AG10803 (cell line): ENCODE measurements around the gene NR4A3.

Source experiments
- DNase-seq: peaks from one replicate; pipeline ENCODE4 v3.0.0; 2010; ENCODE audit warnings: low read depth
- H3K4me3 ChIP-seq: 2 replicates; pipeline ENCODE4 v1.5.1; 2011; ENCODE audit warnings: mild to moderate bottlenecking, low read length, control low read depth
- TF ChIP-seq, protein P1 (sequence below): conservative IDR thresholded peaks from 2 replicates; pipeline ENCODE4 v1.5.1; 2011; ENCODE audit warnings: mild to moderate bottlenecking, low read length, control low read depth, inconsistent platforms

NR4A3 gene

DNA sequence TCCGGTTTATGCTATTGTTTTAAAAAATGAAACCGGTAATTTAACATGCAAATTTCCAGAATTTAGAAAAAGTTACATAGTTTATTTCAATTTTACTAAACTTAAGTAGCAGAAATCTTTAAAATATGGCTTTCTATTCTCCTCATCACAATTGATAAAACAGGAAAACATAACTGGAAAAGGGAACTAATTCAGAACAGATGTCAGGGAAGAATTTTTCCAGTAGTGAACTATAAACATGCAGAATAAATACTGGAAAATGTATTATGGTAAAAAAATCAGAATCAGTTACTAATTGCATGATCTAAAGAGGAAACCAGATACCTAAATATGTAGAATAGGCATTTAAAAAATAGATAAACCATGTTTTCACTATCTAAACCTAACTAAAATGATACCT, 7.3 kb upstream of the NR4A3 start:
- DNase-seq: no peak
- no peak overlapping the region for H3K4me3 ChIP-seq
- TF ChIP-seq, protein P1, sequence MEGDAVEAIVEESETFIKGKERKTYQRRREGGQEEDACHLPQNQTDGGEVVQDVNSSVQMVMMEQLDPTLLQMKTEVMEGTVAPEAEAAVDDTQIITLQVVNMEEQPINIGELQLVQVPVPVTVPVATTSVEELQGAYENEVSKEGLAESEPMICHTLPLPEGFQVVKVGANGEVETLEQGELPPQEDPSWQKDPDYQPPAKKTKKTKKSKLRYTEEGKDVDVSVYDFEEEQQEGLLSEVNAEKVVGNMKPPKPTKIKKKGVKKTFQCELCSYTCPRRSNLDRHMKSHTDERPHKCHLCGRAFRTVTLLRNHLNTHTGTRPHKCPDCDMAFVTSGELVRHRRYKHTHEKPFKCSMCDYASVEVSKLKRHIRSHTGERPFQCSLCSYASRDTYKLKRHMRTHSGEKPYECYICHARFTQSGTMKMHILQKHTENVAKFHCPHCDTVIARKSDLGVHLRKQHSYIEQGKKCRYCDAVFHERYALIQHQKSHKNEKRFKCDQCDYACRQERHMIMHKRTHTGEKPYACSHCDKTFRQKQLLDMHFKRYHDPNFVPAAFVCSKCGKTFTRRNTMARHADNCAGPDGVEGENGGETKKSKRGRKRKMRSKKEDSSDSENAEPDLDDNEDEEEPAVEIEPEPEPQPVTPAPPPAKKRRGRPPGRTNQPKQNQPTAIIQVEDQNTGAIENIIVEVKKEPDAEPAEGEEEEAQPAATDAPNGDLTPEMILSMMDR: no peak

DNA sequence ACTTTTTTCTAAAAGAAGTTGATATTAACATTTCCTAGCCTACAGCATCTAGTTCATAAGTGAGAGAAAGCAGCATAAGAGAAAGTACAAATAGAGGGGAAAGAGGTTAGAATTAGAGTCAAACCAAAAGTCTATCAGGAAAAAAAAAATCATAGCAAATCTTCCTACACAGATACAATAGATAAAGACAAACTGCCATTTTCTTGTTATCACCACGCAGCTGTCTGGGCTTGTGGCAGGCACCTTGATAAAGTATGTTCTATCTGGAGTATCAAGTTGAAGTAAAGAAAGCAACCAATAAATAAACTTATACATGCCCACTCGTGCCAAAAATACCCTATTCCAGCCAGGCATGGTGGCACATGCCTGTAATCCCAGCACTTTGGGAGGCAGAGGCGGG, 5.3 kb upstream of the NR4A3 start:
- DNase-seq: no peak
- TF ChIP-seq, protein P1: no peak
- no peak overlapping the region for H3K4me3 ChIP-seq

DNA sequence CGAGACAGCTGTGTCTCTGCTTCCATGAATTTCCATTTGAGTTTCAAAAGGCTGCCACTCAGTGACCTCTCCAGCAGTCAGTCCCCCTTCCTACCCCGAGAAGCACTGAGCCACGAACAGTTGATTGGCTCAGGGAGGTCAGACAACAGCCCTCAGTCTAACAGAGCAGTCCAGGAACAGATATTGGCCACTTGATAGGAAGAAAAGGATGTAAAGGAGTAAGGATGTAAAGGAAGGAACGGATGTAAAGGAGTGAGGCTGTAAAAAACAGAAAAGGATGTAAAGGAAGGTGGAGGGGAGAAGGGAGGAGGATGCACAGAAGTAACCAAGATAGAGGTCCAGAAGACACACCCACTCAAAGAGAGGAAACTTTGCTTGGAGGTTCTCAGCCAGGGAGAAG, 3.2 kb upstream of the NR4A3 start:
- no peak for DNase-seq

DNA sequence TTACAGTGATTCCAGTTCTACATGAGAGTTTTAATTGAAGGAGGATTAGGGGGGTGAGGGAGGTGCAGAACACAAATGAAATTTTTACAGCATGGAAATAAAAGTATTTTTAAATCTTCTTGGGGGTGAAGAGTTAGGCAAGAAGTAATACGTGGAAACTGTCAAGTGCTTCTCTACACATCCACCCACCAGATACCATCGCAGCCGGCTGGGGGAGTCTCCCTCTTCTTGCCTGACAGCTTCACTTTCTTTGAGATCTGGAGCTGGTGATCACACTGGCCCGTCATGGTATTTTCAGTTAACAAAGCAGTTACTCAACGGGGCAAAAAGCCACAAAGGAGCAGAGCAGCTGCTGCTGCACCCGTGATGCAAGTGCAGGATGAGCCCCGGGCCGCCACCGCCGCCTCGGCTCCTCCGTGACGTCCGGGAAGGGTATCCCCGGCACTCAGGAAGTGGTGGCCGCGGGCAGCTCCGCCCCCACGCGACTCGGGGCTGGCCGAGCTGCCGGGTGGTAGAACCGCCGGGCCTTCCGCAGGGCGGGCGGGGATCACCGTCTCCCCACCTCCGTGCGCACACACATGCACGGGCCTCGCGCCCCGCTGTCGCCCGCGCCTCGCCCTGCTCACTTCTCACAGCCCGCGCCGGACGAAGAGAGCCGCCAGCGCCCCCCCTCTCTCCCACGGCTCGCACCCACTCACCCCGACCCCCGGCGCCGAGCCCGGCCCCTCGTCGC, 2.4 kb upstream of the NR4A3 start:
- peak; percentile 94 for DNase-seq
- H3K4me3 ChIP-seq: peak overlapping the region; percentile 80
- TF ChIP-seq, protein P1: no peak

More for the DNA sequence above, 3.2 kb upstream of the NR4A3 start:
- TF ChIP-seq, protein P1: no peak
- H3K4me3 ChIP-seq: peak overlapping the region; percentile 80

DNA sequence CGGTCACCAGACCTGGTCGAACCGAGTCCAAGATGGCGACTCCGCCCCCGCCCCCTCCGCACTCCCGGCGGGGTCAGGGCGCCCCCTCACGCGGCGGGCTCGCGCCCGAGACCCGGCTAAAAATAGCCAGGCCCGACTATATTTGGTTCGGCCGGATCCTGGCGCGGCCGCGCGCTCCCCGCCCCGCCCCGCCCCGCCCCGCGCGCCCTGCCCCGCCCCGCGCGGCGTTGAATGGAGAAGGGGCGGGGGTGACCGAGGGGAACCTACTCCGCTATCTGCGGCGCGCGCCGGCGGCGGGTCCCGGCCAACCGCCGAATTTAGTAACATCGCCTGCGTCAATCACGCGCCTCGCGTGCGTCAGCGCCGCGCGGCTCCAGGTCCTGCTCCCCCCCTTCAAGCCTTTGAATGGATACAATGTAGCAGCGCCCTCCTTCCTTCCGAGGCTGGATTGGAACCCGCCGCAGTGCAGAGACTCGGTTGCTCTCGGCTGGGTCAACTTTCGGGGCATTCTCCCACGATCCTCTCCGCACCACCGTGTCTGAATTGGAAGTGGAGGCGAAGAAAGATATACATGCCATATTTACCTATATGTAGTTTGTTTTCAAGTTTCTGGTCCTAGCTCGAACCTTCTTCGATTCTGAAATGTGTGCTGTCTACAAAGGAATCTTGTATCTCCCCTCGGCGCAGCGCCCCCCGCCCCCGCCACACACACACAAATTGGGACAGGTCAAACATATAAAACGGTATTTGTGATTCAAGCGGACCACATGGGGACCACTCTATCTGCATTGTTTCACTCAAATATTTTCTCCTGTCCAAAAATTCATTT, 1.6 kb upstream of the NR4A3 start:
- peak; percentile 94 for DNase-seq
- TF ChIP-seq, protein P1: peak; percentile 33
- H3K4me3 ChIP-seq: peak overlapping the region; percentile 90

DNA sequence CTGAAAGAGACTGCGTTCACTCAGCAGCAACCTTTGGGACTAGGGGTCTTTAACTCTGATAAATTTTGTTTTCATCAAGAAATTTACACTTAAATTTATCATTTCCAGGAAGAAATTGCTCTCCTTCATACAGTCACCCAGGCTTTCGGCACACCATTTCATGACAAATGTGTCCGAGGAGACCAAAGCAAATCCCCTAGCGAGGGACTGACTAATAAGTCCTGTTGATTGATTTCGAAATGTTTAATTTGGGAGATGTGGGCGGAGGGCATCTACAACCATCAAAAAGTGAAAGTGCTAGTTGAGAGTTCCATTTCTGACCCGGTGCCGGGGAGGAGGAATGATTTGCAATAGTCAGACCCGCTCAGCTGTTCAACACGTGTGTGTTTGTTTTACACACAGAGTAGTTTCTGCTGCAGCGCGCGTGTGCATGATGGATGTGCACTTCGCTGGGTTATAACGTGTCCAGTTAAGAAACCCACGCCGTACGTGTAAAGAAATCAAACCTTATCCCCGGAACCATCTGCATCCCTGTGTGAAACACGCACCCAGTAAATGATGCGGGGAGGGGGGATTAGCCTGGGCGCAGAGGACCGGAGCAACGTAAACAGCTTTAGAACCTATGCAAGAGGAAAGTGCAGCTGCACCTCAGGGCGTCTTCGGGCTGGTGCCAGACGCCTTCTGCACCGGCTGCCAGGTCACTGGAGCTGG, 845 bp upstream of the NR4A3 start:
- DNase-seq: peak; percentile 83
- H3K4me3 ChIP-seq: peak overlapping the region; percentile 90
- TF ChIP-seq, protein P1: no peak
